WTC11 (cell line): ENCODE measurements around the gene SLC1A7.

Source experiments
- CREB1 ChIP-seq: sonication (generic); formaldehyde crosslinking; IDR thresholded peaks from 2 replicates; pipeline ENCODE4 v1.8.0; 2023; ENCODE audit warnings: mild to moderate bottlenecking, missing genetic modification reagents
- CTCF ChIP-seq: fragments of 200-600 bp; IDR thresholded peaks from 2 replicates; pipeline ENCODE4 v1.8.0; 2022; ENCODE audit warnings: antibody characterized with exemption
- E2F4 ChIP-seq: sonication (generic); formaldehyde crosslinking; IDR thresholded peaks from 2 replicates; pipeline ENCODE4 v1.8.1; 2022; ENCODE audit warnings: low read depth, mild to moderate bottlenecking, moderate library complexity, missing genetic modification reagents, borderline replicate concordance
- HMGXB4 ChIP-seq: sonication (generic); formaldehyde crosslinking; IDR thresholded peaks from 2 replicates; pipeline ENCODE4 v1.8.1; 2023; ENCODE audit warnings: mild to moderate bottlenecking, moderate library complexity, missing genetic modification reagents
- JUN ChIP-seq: sonication (generic); formaldehyde crosslinking; IDR thresholded peaks from 2 replicates; pipeline ENCODE4 v1.8.0; 2023; ENCODE audit warnings: mild to moderate bottlenecking, missing genetic modification reagents
- NR3C1 ChIP-seq: sonication (generic); formaldehyde crosslinking; conservative IDR thresholded peaks from 2 replicates; pipeline ENCODE4 v1.8.1; 2023; ENCODE audit warnings: low read depth, mild to moderate bottlenecking, missing genetic modification reagents
- TP53 ChIP-seq: sonication (generic); formaldehyde crosslinking; IDR thresholded peaks from 2 replicates; pipeline ENCODE4 v1.8.1; 2023; ENCODE audit warnings: mild to moderate bottlenecking, missing genetic modification reagents

- TF ChIP-seq TP53 (CRISPR knock-in tag) (no peak), CTCF (no peak), E2F4 (CRISPR knock-in tag) (no peak), CREB1 (no peak), JUN (no peak), NR3C1 (CRISPR knock-in tag) (no peak), HMGXB4 (CRISPR knock-in tag) (no peak)
These were observed 20.1 kb downstream of the SLC1A7 start for GRCh38 chr1:53122201-53122885.
